Effector memory CD4-positive, alpha-beta T cell (primary cell): Measurements from ENCODE around the gene CFAP54.

Experiments used
- DNase-seq, 3 donors: peaks; one replicate each; pipeline ENCODE4 v3.0.0-alpha.2; 2020
- H3K27ac ChIP-seq: 2 replicates; pipeline ENCODE4 v1.7.0; 2013; ENCODE audit warnings: mild to moderate bottlenecking, low read length, moderate library complexity; ENCODE audit not compliant: insufficient read depth, poor library complexity, severe bottlenecking
- H3K27me3 ChIP-seq: replicated peaks from 2 replicates; pipeline ENCODE4 v1.7.0; 2013; ENCODE audit warnings: mild to moderate bottlenecking, low read length; ENCODE audit not compliant: insufficient read depth, control insufficient read depth, poor library complexity, severe bottlenecking
- H3K36me3 ChIP-seq: 2 replicates; pipeline ENCODE4 v1.7.0; 2013; ENCODE audit warnings: mild to moderate bottlenecking, low read length, moderate library complexity; ENCODE audit not compliant: control insufficient read depth, insufficient read depth
- H3K4me1 ChIP-seq: 2 replicates; pipeline ENCODE4 v1.7.0; 2013; ENCODE audit warnings: low read length, mild to moderate bottlenecking; ENCODE audit not compliant: control insufficient read depth, insufficient read depth, poor library complexity, severe bottlenecking
- H3K4me3 ChIP-seq: 2 replicates; pipeline ENCODE4 v1.7.0; 2013; ENCODE audit warnings: low read length, low read depth, mild to moderate bottlenecking; ENCODE audit not compliant: insufficient read depth, poor library complexity, severe bottlenecking
- H3K9me3 ChIP-seq: 2 replicates; pipeline ENCODE4 v1.7.0; 2013; ENCODE audit warnings: mild to moderate bottlenecking, low read length, moderate library complexity; ENCODE audit not compliant: control insufficient read depth

The CFAP54 gene

GRCh38 chr12:96807741-96808140 lies 318.4 kb downstream of the CFAP54 start:
- no peaks in the 10 kb centered on the region for H3K27me3 ChIP-seq

GRCh38 chr12:96808587-96808986 lies 319.2 kb downstream of the CFAP54 start:
- Histone ChIP-seq H3K4me1 (no peaks in the 10 kb centered on the region), H3K4me3 (no peak overlapping the region), H3K27ac (no peak overlapping the region), H3K36me3 (no peaks in the 10 kb centered on the region), H3K9me3 (no peaks in the 10 kb centered on the region), H3K27me3 (no peaks in the 10 kb centered on the region)
- DNase-seq: no peak

More at GRCh38 chr12:96807741-96808140, 318.4 kb downstream of the CFAP54 start:
- Histone ChIP-seq H3K9me3 (no peaks in the 10 kb centered on the region), H3K4me3 (no peak overlapping the region), H3K4me1 (no peaks in the 10 kb centered on the region), H3K27ac (no peak overlapping the region), H3K36me3 (no peaks in the 10 kb centered on the region)
- no peak for DNase-seq

GRCh38 chr12:96809522-96809921 lies 320.1 kb downstream of the CFAP54 start:
- Histone ChIP-seq H3K27ac (no peak overlapping the region), H3K4me3 (no peak overlapping the region), H3K4me1 (no peaks in the 10 kb centered on the region), H3K27me3 (no peaks in the 10 kb centered on the region), H3K36me3 (no peaks in the 10 kb centered on the region), H3K9me3 (no peaks in the 10 kb centered on the region)
- no peak for DNase-seq

GRCh38 chr12:96810057-96810456 lies 320.7 kb downstream of the CFAP54 start:
- Histone ChIP-seq H3K36me3 (no peaks in the 10 kb centered on the region), H3K27ac (no peak overlapping the region), H3K4me3 (no peak overlapping the region), H3K4me1 (no peaks in the 10 kb centered on the region), H3K9me3 (no peaks in the 10 kb centered on the region), H3K27me3 (no peaks in the 10 kb centered on the region)
- DNase-seq: no peak

GRCh38 chr12:96810477-96810876 lies 321.1 kb downstream of the CFAP54 start:
- no peak overlapping the region for H3K4me3 ChIP-seq
- H3K27me3 ChIP-seq: no peaks in the 10 kb centered on the region
- H3K27ac ChIP-seq: no peak overlapping the region
- DNase-seq: no peak
- H3K9me3 ChIP-seq: no peaks in the 10 kb centered on the region
- no peaks in the 10 kb centered on the region for H3K36me3 ChIP-seq
- no peaks in the 10 kb centered on the region for H3K4me1 ChIP-seq

- Histone ChIP-seq H3K36me3 (no peaks in the 10 kb centered on the region), H3K27ac (no peak overlapping the region)
- no peak for DNase-seq
Measured at GRCh38 chr12:96811083-96811482, 321.7 kb downstream of the CFAP54 start.

GRCh38 chr12:96812153-96812552 lies 322.8 kb downstream of the CFAP54 start:
- DNase-seq: no peak
- no peaks in the 10 kb centered on the region for H3K4me1 ChIP-seq
- H3K27me3 ChIP-seq: no peaks in the 10 kb centered on the region
- no peak overlapping the region for H3K4me3 ChIP-seq
- H3K9me3 ChIP-seq: no peaks in the 10 kb centered on the region
- H3K27ac ChIP-seq: no peak overlapping the region
- H3K36me3 ChIP-seq: no peaks in the 10 kb centered on the region

More at GRCh38 chr12:96811083-96811482, 321.7 kb downstream of the CFAP54 start:
- Histone ChIP-seq H3K9me3 (no peaks in the 10 kb centered on the region), H3K27me3 (no peaks in the 10 kb centered on the region), H3K4me3 (no peak overlapping the region), H3K4me1 (no peaks in the 10 kb centered on the region)

GRCh38 chr12:96814200-96814599 lies 324.8 kb downstream of the CFAP54 start:
- H3K4me3 ChIP-seq: no peak overlapping the region
- H3K27me3 ChIP-seq: no peaks in the 10 kb centered on the region
- no peak overlapping the region for H3K27ac ChIP-seq
- no peaks in the 10 kb centered on the region for H3K9me3 ChIP-seq
- DNase-seq: no peak
- no peaks in the 10 kb centered on the region for H3K4me1 ChIP-seq
- H3K36me3 ChIP-seq: no peaks in the 10 kb centered on the region

GRCh38 chr12:96821592-96821991 lies 332.2 kb downstream of the CFAP54 start:
- Histone ChIP-seq H3K27ac (no peak overlapping the region), H3K4me1 (no peaks in the 10 kb centered on the region), H3K27me3 (no peaks in the 10 kb centered on the region), H3K9me3 (no peaks in the 10 kb centered on the region), H3K4me3 (no peak overlapping the region), H3K36me3 (no peaks in the 10 kb centered on the region)
- DNase-seq: no peak

GRCh38 chr12:96822641-96823040 lies 333.3 kb downstream of the CFAP54 start:
- no peaks in the 10 kb centered on the region for H3K27me3 ChIP-seq
- DNase-seq: no peak
- H3K4me1 ChIP-seq: no peaks in the 10 kb centered on the region
- no peak overlapping the region for H3K27ac ChIP-seq
- H3K4me3 ChIP-seq: no peak overlapping the region
- H3K9me3 ChIP-seq: no peaks in the 10 kb centered on the region
- H3K36me3 ChIP-seq: no peaks in the 10 kb centered on the region
